ENCODE results near the gene SLC35G2.

- TF ChIP-seq POLR2A (IDR thresholded peaks at IDR 0.05; ENCODE audit: low read length) (no peak), GATA1 (IDR thresholded peaks at IDR 0.05; ENCODE audit: low read depth, low read length) (no peak)
Observed at GRCh38 chr3:136893848-136894443, 75.0 kb downstream of the SLC35G2 start.
